GM12878 (cell line): ENCODE data around the gene ZNF684.

ENCODE experiments used
- ASH2L ChIP-seq: fragments of 300-600, 200-600 bp; sonication (generic); IDR thresholded peaks from 2 replicates; pipeline ENCODE4 v1.6.1; 2017; ENCODE audit warnings: low read depth, mild to moderate bottlenecking, borderline replicate concordance
- ATF3 ChIP-seq: IDR thresholded peaks from 2 replicates; pipeline ENCODE4 v1.6.1; 2011; ENCODE audit warnings: low read depth, mild to moderate bottlenecking, low read length, moderate library complexity, borderline replicate concordance; ENCODE audit errors: extremely low read depth
- CTCF ChIP-seq, 3 experiments: IDR thresholded peaks in 2 of 3; conservative IDR thresholded peaks in 1 of 3; 2 replicates each; pipeline ENCODE4 v1.5.1; 2011; ENCODE audit warnings: low read depth in 3 of 3, low read length in 3 of 3, mild to moderate bottlenecking in 3 of 3, control low read depth in 2 of 3, moderate library complexity in 2 of 3, inconsistent platforms in 1 of 3, mixed read lengths in 1 of 3; ENCODE audit not compliant: control insufficient read depth in 2 of 3, insufficient read depth in 1 of 3; ENCODE audit errors: extremely low read depth in 1 of 3
- EP300 ChIP-seq, 2 experiments: fragments of 150-350 bp in 1 of 2; IDR thresholded peaks; 2 replicates each; pipeline ENCODE4 v1.6.1; 2011 to 2012; ENCODE audit warnings: low read depth in 2 of 2, low read length in 2 of 2, borderline replicate concordance in 1 of 2, improper control_type of control experiment in 1 of 2, inconsistent platforms in 1 of 2; ENCODE audit not compliant: control insufficient read depth in 1 of 2
- NRF1 ChIP-seq: conservative IDR thresholded peaks from 2 replicates; pipeline ENCODE4 v1.6.1; 2011; ENCODE audit warnings: mild to moderate bottlenecking, low read depth, low read length, improper control_type of control experiment

GRCh38 chr1:40556121-40556520 is 24.7 kb downstream of the ZNF684 start:
- TF ChIP-seq NRF1 (no peak), ATF3 (no peak), CTCF (IDR thresholded peaks at IDR 0.05 in 2 of 3, conservative IDR thresholded peaks at IDR 0.05 in 1 of 3; ENCODE audit: control insufficient read depth in 2 of 3, extremely low read depth in 1 of 3, insufficient read depth in 1 of 3, low read depth in 3 of 3, low read length in 3 of 3) (no peak), ASH2L (no peak), EP300 (IDR thresholded peaks at IDR 0.05; ENCODE audit: borderline replicate concordance in 1 of 2, control insufficient read depth in 1 of 2, low read depth in 2 of 2, low read length in 2 of 2) (no peak)
